Measurements from ENCODE around the gene DCAF4L1. TPM values are rescaled to one million over a fixed set of nuclear protein-coding genes. Genes with fewer than 3 reads are reported as not detected.
A peak's percentile ranks its signal among the peaks of the same experiment; 100 is the strongest.

Gene DCAF4L1
- total RNA-seq, 1 donor from 2014 or later, result not detected

DNA sequence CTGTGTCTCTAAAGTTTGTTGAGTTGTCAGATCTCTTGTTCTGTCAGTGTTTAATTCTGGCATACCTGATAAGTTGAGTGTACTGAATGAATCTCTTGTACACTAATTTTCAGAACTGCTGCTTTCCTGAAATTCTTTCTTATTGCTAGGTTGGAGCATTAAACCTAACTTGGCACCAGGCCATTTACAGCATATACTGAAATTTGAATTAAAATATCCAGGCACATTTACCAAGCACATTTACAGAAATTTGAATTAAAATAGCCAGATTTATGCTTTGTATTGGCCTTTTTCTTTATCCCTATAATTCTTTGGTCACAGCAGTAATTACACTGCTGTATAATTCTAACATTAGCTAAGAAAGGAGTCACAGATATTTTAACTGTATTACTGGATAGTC, 37.5 kb upstream of the DCAF4L1 start:
- DNase-seq (ENCODE audit: extremely low spot score, unreplicated experiment), result no peak
- Mint-ChIP-seq H3K27me3 (ENCODE audit: unreplicated experiment) (no peaks in the 10 kb centered on the region), H3K4me3 (ENCODE audit: unreplicated experiment) (no peak overlapping the region), H3K4me1 (ENCODE audit: unreplicated experiment) (no peaks in the 10 kb centered on the region), H3K36me3 (ENCODE audit: unreplicated experiment) (peaks cover 37% of the 10 kb centered on the region), H3K9me3 (ENCODE audit: unreplicated experiment) (no peaks in the 10 kb centered on the region), H3K27ac (ENCODE audit: unreplicated experiment) (no peak overlapping the region)
- no peak for TF ChIP-seq CTCF (IDR thresholded peaks at IDR 0.05)

- peaks cover 51% of the 10 kb centered on the region for H3K36me3 Mint-ChIP-seq (ENCODE audit: unreplicated experiment)
- no peak for DNase-seq (ENCODE audit: extremely low spot score, unreplicated experiment)
- no peak overlapping the region for H3K27ac Mint-ChIP-seq (ENCODE audit: unreplicated experiment)
- H3K4me3 Mint-ChIP-seq (ENCODE audit: unreplicated experiment), result no peak overlapping the region
- H3K4me1 Mint-ChIP-seq (ENCODE audit: unreplicated experiment), result no peaks in the 10 kb centered on the region
- no peaks in the 10 kb centered on the region for H3K27me3 Mint-ChIP-seq (ENCODE audit: unreplicated experiment)
- TF ChIP-seq CTCF (IDR thresholded peaks at IDR 0.05), result no peak
- H3K9me3 Mint-ChIP-seq (ENCODE audit: unreplicated experiment), result no peaks in the 10 kb centered on the region
Observed at GRCh38 chr4:41949531-41949930, 32.0 kb upstream of the DCAF4L1 start.

DNA sequence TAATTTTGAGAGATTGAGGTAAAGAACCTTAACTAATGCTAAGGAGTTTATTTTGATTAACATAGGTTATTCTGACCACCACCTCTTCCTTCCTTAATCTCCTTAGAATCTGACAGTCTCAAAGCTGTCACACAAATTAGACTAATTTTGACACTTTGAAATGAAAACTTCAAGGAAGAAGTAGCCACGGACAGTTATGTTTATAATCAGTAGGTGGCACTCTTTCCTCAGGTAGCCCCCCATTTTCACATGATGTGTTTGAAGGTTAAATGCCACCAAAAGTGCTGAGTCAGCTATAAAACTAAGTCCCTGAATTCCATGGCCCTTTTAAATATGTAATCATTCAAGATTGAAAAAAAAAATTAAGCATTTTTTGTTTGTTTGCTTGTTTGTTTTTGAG, 23.9 kb upstream of the DCAF4L1 start:
- DNase-seq (ENCODE audit: extremely low spot score, unreplicated experiment), result no peak
- H3K27ac Mint-ChIP-seq (ENCODE audit: unreplicated experiment), result no peak overlapping the region
- TF ChIP-seq CTCF (IDR thresholded peaks at IDR 0.05), result peak; percentile 38
- H3K9me3 Mint-ChIP-seq (ENCODE audit: unreplicated experiment), result no peaks in the 10 kb centered on the region
- no peaks in the 10 kb centered on the region for H3K27me3 Mint-ChIP-seq (ENCODE audit: unreplicated experiment)
- no peaks in the 10 kb centered on the region for H3K4me1 Mint-ChIP-seq (ENCODE audit: unreplicated experiment)
- H3K4me3 Mint-ChIP-seq (ENCODE audit: unreplicated experiment), result no peak overlapping the region
- peaks cover 15% of the 10 kb centered on the region for H3K36me3 Mint-ChIP-seq (ENCODE audit: unreplicated experiment)

DNA sequence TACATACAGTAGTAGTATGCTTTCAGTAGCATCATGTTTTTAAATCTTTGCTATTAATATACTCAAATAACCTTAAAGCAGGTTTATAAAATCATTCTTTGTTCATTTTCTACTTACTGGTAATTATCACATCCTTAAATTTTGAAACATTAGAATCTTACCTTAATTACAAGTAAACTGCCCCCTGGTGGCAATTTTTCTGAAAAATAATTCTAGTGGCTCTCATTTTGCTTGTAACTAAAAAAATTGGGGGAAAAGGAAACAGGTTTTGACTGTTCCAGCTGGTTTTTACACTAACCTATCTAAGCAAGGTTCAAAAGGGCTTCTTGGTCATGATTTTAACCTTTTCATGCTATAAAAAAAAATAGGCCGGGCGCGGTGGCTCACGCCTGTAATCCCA, 18.5 kb upstream of the DCAF4L1 start:
- no peaks in the 10 kb centered on the region for H3K27me3 Mint-ChIP-seq (ENCODE audit: unreplicated experiment)
- peak; percentile 42 for TF ChIP-seq CTCF (IDR thresholded peaks at IDR 0.05)
- no peaks in the 10 kb centered on the region for H3K4me1 Mint-ChIP-seq (ENCODE audit: unreplicated experiment)
- H3K36me3 Mint-ChIP-seq (ENCODE audit: unreplicated experiment), result no peaks in the 10 kb centered on the region
- peaks cover 1% of the 10 kb centered on the region for H3K9me3 Mint-ChIP-seq (ENCODE audit: unreplicated experiment)
- DNase-seq (ENCODE audit: extremely low spot score, unreplicated experiment), result no peak
- H3K27ac Mint-ChIP-seq (ENCODE audit: unreplicated experiment), result no peak overlapping the region
- no peak overlapping the region for H3K4me3 Mint-ChIP-seq (ENCODE audit: unreplicated experiment)

- Mint-ChIP-seq H3K27me3 (ENCODE audit: unreplicated experiment) (no peaks in the 10 kb centered on the region), H3K4me1 (ENCODE audit: unreplicated experiment) (no peaks in the 10 kb centered on the region), H3K27ac (ENCODE audit: unreplicated experiment) (no peak overlapping the region), H3K4me3 (ENCODE audit: unreplicated experiment) (no peak overlapping the region), H3K9me3 (ENCODE audit: unreplicated experiment) (peaks cover 5% of the 10 kb centered on the region), H3K36me3 (ENCODE audit: unreplicated experiment) (no peaks in the 10 kb centered on the region)
- DNase-seq (ENCODE audit: extremely low spot score, unreplicated experiment), result no peak
- no peak for TF ChIP-seq CTCF (IDR thresholded peaks at IDR 0.05)
Observed at GRCh38 chr4:41964401-41964800, 17.2 kb upstream of the DCAF4L1 start.

Measured in osteocyte (in vitro differentiated cells).